Activated T-helper 1 cell treated with anti-CD3 and anti-CD28 coated beads, Interleukin-12 subunit alpha, Interleukin-12 subunit beta, Interleukin-2, Interleukin-4 antibody, amounts not matched to agents 30 ng/mL and 10 ng/mL and 1 ng/mL, durations not matched to agents 14 hours and 24 hours and 36 hours (primary cell): ENCODE measurements around the gene CLN3. TPM values are rescaled to one million over a fixed set of nuclear protein-coding genes. Genes with fewer than 3 reads are reported as not detected.
"Not testable (repeated sequence)": the region's sequence is repeated elsewhere in the genome, so short reads cannot be mapped to it uniquely, and the experiment has no call there.

Experiments used
- DNase-seq: peaks from one replicate; pipeline ENCODE4 v3.0.0; 2021; ENCODE audit warnings: low spot score
- H3K27ac Mint-ChIP-seq: one replicate; pipeline ENCODE4 v1.8.0; 2021; ENCODE audit warnings: mild to moderate bottlenecking, mixed read lengths
- H3K27me3 Mint-ChIP-seq: one replicate; pipeline ENCODE4 v1.8.0; 2022; ENCODE audit warnings: mild to moderate bottlenecking, moderate library complexity, mixed read lengths; ENCODE audit not compliant: insufficient read depth
- H3K36me3 Mint-ChIP-seq: one replicate; pipeline ENCODE4 v1.8.0; 2021; ENCODE audit warnings: low read depth, mixed read lengths
- H3K4me1 Mint-ChIP-seq: one replicate; pipeline ENCODE4 v1.8.0; 2021; ENCODE audit warnings: low read depth, mixed read lengths
- H3K4me3 Mint-ChIP-seq: one replicate; pipeline ENCODE4 v1.8.0; 2021; ENCODE audit warnings: mild to moderate bottlenecking, moderate library complexity, mixed read lengths
- H3K9me3 Mint-ChIP-seq: one replicate; pipeline ENCODE4 v1.8.0; 2021; ENCODE audit warnings: mixed read lengths
- intact Hi-C: fragments of 100-400 bp; cut with micrococcal nuclease; formaldehyde crosslinking; loops from one replicate; pipeline ENCODE4 v1.15.1; 2024
- total RNA-seq: library from RNA; stranded (reverse); gene quantifications from 2 replicates; pipeline ENCODE4 v1.2.3, GENCODE V29; 2022

CLN3 gene
- total RNA-seq, 1 donor from 2014 or later: 27.1 TPM

DNA sequence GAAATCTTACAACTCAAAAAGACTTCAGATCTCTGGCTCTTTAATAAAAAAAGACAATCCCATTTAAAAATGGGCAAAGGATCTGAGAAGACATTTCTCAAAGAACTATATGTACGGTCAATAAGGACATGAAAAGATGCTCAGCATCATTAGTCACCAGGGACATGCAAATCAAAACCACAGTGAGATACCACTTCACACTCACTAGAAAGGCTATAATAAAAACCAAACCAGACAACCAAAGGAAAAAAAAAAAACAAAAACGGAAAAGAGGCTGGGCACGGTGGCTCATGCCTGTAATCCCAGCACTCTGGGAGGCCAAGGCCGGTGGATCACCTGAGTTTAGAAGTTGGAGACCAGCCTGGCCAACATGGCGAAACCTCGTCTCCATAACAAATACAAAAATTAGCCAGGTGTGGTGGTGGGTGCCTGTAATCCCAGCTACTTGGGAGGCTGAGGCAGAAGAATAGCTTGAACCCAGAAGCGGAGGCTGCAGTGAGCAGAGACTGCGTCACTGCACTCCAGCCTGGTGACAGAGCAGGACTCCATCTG is 18.1 kb downstream of the CLN3 start:
- no peaks in the 10 kb centered on the region for H3K27me3 Mint-ChIP-seq
- H3K9me3 Mint-ChIP-seq: no peaks in the 10 kb centered on the region
- no peak for DNase-seq
- H3K27ac Mint-ChIP-seq: peak overlapping the region; percentile 59
- no peak overlapping the region for H3K4me3 Mint-ChIP-seq
- peaks cover 25% of the 10 kb centered on the region for H3K36me3 Mint-ChIP-seq
- H3K4me1 Mint-ChIP-seq: peaks cover 12% of the 10 kb centered on the region
- intact Hi-C loops: no loop called here

DNA sequence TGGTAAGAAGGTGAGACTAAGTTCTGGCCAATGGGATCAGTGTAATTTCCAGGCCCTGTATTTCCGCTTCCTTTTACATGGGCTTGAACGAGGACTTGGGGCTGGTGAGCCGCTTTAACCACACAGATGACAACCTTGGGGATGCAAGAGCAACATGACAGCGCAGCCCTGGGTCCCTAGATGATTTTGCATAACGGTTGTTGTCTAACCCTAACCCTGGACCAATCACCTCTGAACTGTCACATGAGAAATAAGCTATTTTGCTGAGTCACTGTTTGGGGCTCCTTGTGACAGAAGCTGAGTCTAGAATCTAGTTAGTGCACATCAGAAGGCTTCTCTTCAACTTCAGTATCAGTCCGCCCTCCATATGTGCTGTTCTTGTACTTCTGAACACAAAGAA is 44.8 kb downstream of the CLN3 start:
- intact Hi-C loops, H3K4me3 Mint-ChIP-seq, H3K36me3 Mint-ChIP-seq, DNase-seq, H3K27me3 Mint-ChIP-seq, H3K27ac Mint-ChIP-seq, H3K4me1 Mint-ChIP-seq, H3K9me3 Mint-ChIP-seq: not testable (repeated sequence)

DNA sequence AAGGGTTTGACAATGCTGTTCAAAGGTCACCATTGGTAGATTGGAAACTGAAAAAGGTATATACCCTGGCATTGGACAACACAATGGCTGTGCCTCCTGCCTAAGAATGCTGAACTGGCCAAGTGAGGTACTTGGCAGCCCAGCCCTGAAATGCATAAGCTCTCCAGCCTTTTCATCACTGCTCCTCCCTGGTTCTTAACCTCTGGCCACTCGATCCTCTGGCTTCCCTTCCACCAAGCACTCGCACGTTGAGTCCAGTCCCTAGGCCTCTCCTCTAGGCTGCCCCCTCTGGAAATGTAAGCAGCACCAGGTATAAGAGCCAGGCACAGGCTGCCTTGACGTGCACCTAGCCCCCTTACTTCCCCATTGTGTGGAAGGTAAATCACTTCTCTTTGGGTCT is 45.5 kb downstream of the CLN3 start:
- H3K36me3 Mint-ChIP-seq, H3K27ac Mint-ChIP-seq, H3K27me3 Mint-ChIP-seq, H3K4me3 Mint-ChIP-seq, H3K9me3 Mint-ChIP-seq, H3K4me1 Mint-ChIP-seq, intact Hi-C loops, DNase-seq: not testable (repeated sequence)

DNA sequence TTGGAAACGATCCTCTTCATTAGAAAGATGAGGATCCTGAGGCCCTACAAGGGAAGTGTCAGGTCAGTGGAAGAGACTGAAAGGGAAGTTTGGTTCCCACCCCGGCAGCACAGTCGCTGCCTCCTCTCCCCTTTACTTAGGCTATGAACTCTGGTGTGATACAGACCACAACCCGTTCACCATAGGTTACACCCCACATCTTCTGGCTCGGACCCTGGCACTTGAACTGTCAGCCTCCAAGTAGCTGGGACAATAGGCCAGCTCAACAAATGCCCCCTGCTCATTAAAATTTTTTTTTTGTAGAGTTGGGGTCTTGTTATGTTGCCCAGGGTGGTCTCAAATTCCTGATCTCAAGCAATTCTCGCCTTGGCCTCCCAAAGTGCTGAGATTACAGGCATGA is 47.9 kb downstream of the CLN3 start:
- H3K4me3 Mint-ChIP-seq, DNase-seq, H3K9me3 Mint-ChIP-seq, H3K4me1 Mint-ChIP-seq, H3K27ac Mint-ChIP-seq, H3K36me3 Mint-ChIP-seq, H3K27me3 Mint-ChIP-seq, intact Hi-C loops: not testable (repeated sequence)

DNA sequence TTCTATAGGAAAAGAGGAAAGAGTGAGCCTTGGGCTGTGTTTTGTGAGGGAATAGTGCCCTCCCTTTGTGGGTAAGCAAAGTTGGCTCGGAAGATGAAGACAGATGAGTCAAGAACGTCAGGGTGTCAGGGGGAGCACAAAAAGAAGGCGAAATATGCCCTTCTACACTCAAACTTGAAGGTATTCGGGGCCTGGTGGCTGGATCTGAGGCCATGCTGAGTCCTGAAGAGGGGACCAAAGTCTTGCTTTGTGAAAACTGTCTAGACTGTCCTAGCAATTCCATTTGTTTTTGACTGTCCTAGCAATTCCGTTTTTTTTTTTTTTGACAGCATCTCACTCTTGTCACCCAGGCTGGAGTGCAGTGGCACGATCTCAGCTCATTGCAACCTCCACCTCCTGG is 53.0 kb downstream of the CLN3 start:
- H3K36me3 Mint-ChIP-seq, H3K4me1 Mint-ChIP-seq, H3K4me3 Mint-ChIP-seq, H3K9me3 Mint-ChIP-seq, H3K27me3 Mint-ChIP-seq, H3K27ac Mint-ChIP-seq, intact Hi-C loops, DNase-seq: not testable (repeated sequence)

DNA sequence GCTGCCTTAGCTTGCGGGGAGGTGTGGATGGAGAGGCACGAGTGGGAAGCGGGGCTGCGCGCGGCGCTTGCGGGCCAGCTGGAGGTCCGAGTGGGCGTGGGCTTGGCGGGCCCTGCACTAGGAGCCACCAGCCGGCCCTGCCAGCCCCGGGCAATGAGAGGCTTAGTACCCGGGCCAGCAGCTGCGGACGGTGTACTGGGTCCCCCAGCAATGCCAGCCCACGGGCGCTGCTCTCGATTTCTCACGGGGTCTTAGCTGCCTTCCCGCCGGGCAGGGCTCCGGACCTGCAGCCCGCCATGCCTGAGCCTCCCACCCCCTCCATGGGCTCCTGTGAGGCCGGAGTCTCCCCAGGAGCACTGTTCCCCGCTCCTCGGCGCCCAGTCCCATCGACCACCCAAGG is 56.5 kb downstream of the CLN3 start:
- H3K4me1 Mint-ChIP-seq, H3K4me3 Mint-ChIP-seq, DNase-seq, H3K9me3 Mint-ChIP-seq, intact Hi-C loops, H3K27me3 Mint-ChIP-seq, H3K27ac Mint-ChIP-seq, H3K36me3 Mint-ChIP-seq: not testable (repeated sequence)

Other genes with a start within 250 kb of the CLN3 start
- 0.73 and 0.80 TPM in 2 replicates for gene SBK1, start 199.5 kb downstream of the CLN3 start, total RNA-seq
- 2.6 and 4.1 TPM in 2 replicates for gene NPIPB6, start 128.6 kb downstream of the CLN3 start, total RNA-seq
- 139 and 192 TPM in 2 replicates for gene EIF3CL, start 88.2 kb downstream of the CLN3 start, total RNA-seq
- 0.24 TPM in 1 of 2 replicates, not detected in the other for gene NPIPB7, start 19.7 kb downstream of the CLN3 start, total RNA-seq
- gene APOBR, start 2.6 kb upstream of the CLN3 start, total RNA-seq: 3.5 and 4.3 TPM in 2 replicates
- not detected in 2 replicates for gene IL27, start 14.8 kb upstream of the CLN3 start, total RNA-seq
- gene NUPR1, start 46.9 kb upstream of the CLN3 start, total RNA-seq: not detected in 2 replicates
- gene SGF29, start 61.8 kb upstream of the CLN3 start, total RNA-seq: 38.6 and 39.0 TPM in 2 replicates
- 0.12 and 0.41 TPM in 2 replicates for gene SULT1A2, start 105.0 kb upstream of the CLN3 start, total RNA-seq
- gene SULT1A1, start 118.0 kb upstream of the CLN3 start, total RNA-seq: 8.4 and 8.9 TPM in 2 replicates
- 0.70 and 1.2 TPM in 2 replicates for gene NPIPB8, start 146.0 kb upstream of the CLN3 start, total RNA-seq
- 1,175 and 1,207 TPM in 2 replicates for gene EIF3C, start 219.4 kb upstream of the CLN3 start, total RNA-seq